ENCODE results near the gene MORN1.

MORN1 gene

GRCh38 chr1:2418791-2419320, 27.5 kb upstream of the MORN1 start:
- no peak for DNase-seq

- DNase-seq: no peak
Measured at GRCh38 chr1:2417833-2418225, 26.5 kb upstream of the MORN1 start.

DNA sequence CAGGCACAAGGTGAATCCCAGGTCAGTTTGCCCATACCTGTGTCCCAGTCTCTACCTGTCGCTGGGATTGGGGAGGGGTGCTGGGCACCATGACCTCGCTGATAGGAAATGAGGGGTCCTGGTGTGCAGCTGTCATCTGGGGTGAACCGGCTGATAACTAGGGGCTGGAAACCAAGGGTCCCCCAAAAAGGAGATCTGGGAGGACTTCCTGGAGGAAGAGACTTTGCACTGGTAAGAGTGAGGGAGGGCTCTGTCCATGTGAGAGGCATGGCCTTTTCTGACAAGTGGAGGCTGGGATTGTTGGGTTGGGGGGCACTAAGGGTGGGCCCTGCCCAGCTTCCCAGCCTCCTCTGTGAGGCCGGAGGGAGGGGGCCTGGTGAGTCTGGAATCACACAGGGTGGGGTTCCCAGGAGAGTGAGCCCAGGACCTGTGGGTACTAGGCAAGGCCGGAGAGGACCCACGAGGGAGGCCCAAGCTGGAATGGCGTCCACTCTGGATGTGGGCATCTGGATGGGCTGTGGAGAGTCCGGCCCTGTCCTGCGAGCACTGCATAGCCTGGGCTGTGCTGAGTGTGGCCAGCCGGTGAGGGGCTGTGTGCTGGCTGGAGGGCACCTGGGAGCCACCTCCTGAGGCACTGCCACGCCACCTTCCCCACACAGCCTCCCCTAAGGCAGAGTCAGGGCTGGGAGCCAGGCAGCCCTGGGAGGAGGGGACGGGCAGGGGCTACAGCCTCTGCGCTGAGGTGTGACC, 25.9 kb upstream of the MORN1 start:
- no peak for DNase-seq

GRCh38 chr1:2416403-2416802, 25.0 kb upstream of the MORN1 start:
- no peak for DNase-seq

DNA sequence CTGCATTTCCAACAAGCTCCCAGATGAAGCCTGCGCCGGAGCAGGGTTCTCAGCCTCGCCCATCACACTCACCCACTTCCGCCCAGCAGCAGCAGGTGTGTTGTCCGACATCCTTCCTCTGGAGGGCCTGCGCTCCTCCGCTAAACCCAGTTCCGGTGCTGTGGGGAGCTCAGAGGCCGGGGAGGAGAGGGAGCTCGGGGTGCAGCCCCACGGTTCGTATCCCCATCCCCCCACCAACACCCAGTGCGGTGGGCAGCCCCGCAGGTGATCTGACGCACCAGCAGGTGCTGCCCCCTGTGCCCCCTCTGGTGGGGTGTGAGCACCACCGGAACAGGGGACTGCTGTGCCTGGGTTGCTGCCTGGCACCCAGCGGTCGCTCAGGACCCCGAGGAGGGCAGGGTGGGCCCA, 24.5 kb upstream of the MORN1 start:
- no peak for DNase-seq

DNA sequence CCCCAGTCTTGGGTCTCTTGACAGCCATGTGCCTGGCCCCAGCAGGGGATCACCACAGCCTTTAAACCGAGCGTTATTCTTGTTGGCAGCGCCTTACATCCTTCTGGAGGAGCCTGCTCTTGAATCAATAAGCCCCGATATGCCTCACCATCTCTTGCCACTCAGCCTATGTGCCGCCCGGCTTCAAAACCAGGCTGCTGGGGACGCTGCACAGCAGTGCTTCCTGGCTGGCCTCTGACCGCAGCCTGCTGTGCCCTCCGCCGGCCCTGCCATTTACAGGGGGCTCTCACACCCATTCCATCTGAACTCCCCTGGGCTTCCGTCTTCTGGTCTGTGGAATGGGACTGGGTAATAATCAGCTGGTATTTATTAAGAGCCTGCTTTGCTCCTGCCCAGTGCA, 24.0 kb upstream of the MORN1 start:
- DNase-seq: no peak

DNA sequence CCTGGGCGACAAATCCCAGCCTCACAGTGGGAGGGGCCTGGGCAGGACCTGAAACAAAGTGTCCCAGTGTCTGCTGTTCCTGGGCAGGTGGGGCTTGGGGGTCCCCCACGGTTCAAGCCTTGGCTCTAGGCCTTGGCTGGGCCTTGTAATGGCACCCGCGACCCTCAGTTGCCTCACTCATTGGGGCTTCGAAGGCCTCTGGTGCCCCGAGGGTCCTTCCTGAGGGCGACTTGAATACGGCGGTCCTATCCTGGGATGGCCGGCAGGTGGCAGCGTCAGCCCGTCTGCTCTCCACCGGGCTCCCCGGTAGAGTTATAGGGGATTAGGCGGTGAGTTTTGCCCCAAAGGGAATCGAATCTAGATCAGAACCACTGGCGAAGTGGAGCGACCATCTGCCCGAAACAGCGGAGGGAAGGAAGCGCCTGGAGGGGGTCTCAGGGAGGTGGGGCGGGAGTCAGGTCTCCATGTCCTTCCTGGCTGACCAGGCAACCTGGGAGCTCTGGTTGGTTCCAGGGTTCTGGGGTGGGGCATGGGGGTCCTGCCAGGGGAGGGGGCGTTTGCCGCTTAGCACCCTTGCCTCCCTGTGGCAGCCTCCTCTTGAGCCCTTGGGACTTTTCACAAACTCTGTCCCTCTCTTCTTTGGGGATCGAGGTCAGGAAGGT, 23.1 kb upstream of the MORN1 start:
- peak; percentile 66 for DNase-seq

- peak; percentile 11 for DNase-seq
Measured at GRCh38 chr1:2413495-2414296, 22.3 kb upstream of the MORN1 start.

DNA sequence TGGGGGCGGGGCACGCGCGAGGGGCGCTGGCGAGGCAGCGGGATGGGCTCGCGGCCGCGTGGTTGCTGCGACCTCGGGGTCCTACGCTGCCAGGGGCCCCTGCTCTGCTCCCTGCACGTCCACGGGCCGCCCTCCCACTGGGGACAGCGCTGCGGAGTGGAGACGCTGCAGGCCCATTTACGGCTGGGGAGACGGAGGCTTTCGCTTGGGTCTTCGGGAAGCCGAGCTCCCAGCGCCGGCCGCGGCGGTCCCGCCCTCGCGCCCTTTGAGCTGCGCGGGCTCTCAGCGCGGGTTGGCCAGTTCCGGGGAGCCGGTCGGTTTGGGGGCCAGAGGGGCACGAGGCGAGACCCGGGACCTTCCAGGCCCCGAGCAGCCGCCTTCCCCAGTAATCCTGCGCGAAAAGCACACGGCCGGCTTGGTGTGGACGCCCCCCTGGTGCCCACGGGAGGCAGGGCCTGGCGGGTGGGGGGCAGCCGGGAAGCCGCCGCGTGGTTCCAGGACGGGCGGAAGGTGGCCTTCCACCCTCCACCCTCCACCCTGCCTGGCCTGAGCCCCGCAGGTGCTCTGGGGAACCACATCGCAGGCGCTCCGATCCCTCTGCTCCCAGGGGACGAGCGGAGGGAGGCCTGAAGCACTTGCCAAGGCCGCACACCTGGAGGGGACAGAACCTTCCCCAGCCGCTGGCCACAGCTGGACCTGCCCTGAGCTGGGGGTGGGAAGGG, 21.6 kb upstream of the MORN1 start:
- peak; percentile 45 for DNase-seq

DNA sequence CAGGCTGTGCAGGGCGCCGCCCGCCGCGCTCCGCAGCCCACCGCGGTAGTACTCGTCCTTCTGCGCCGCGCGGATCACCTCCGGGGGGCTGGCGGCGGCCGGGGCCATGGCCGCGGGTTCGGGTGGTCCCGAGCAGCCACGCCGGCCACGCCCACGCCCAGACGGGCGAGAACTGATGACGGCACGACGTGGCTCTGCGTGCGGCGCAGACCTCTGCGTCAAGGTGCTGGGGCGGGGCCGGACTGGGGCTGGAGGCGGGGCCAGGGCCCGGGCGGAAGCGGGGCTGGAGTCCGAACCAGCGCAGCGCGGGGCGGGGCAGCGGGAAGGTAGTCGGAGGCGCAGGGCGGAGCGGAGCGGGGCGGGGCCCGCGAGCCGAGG, 21.0 kb upstream of the MORN1 start, which contains the start of gene PEX10:
PEX10 (minus strand) TSS at position 170 of the 378 bp plus-strand sequence; CDS start at position 108, 62 bp downstream.
- DNase-seq: peak; percentile 91

- no peak for DNase-seq
Measured at GRCh38 chr1:2411801-2412394, 20.5 kb upstream of the MORN1 start.

DNA sequence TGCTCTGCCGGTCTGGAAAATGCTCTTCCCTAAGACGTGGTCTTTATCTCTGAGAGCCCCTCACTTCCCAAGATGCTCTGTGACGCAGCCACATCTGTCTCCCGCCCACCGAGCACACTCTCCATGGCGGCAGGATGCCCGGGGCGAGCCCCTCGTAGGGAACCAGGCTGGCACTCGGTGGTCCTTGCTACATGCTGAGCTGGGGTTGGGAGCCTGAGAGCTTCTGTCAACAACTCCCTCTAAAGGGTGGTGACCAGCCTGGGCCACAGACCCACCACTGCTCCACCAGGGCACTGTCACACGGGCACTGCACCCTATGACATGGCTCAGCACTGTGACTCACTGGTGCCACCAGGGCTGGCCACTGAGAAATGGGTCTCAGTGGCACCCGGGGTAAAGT, 18.4 kb upstream of the MORN1 start:
- DNase-seq: no peak

GRCh38 chr1:2408859-2409276, 17.5 kb upstream of the MORN1 start:
- DNase-seq: no peak

DNA sequence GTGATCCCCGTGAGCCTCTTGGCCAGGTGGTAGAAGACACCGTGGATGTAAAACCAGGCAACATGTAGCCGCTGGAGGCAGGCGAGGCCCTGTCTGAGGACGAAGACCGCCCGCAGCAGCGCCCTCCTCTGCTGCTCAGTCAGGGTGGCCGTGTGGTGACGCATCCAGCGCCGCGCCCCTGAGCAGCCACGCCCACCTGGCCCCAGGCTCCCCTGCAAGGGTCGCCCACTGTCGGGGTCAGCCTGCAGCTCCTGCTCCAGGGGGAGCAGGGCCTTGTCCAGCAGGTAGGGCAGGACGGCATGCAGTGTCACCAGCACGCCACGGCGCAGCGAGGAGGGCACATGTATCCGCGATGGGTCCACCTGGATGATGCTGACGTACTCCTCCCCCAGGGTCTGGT, 17.1 kb upstream of the MORN1 start:
- DNase-seq: no peak

DNA sequence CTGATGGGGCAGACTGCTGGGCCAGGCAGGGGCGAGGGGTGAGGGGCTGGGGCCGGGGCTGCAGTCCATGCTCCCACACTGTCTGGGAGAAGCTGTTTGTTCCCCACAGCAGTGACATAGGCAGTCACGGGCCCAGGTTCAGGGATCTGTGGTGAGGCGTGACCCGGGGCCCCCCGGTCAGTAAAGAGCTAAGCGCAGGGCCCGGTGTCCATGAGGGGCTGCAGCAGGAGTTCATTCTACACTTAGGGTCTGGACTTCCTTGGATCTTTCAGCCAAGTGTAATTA, 16.6 kb upstream of the MORN1 start:
- no peak for DNase-seq

DNA sequence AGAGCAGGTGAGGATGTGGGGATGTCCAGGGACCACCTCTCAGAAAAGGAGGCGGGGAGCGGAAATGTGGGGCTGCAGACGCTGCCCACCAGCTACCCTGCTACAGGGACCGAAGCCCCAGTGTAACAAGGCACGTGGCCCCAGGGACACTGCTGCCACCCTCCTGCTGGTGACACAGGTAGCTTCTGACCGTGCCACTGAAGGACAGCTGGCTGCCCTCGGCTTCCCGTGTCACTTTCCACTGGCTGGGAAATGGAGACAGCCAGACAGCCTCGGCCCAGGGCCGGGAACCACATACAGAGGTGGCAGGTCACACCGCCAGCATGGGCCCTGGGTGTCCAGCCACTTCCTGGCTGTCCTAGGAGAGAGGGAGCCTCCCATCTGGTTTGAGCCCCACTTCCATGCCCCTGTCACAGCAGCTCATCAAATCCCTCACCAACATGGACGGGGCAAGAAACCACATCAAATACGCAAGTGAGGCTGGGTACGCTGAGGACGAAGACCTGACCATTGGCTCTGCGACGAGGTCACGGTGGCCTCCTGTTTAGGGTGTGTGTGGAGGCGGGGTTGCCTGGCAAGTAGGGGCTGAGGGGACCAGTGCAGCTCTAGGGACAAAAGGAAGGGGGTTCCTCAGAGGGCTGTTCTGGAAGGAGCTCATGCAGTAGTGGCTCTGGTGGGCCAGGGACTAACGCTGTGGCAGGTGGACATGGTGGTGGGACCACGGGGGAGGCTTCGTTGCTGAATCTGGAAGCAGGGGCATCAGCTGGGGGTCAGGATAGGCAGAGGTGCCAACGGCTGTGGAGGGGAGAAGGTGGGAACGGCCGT, 16.0 kb upstream of the MORN1 start:
- DNase-seq: no peak

- DNase-seq: no peak
Measured at GRCh38 chr1:2406451-2407041, 15.2 kb upstream of the MORN1 start.

DNA sequence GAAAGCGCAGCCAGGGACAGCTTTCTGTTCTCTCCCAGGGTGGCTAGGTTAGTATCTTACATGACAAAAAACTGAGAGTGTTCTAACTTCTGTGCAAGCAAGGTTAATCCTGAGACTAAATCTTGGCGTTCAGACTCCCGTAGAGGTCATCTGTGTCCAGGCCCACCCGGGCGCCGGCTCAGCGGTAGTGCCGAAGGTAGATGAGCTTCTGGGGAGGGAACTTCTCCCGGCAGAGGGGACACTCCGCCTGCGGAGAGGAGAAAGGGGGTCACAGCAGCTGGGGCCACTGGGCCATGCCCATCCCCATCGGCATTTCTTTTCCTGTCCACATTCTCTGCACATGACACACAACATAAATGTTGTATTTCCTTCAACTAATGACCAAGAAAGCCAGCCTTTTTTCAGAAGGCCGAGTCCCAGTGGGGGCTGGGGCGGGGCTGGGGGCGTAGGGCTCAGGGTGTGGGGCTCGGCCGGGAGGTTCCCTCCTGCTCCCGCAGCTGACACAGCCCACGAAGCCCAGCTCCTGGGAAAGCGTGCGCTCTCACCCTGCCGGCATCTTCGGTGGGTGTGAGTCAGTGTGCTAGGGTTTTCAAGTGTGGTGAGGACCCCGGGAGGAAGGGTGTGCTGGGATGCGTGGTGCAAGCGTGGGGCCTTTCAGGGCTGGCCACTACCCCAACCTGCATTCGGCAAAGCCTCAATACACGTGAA, 14.4 kb upstream of the MORN1 start:
- no peak for DNase-seq

- no peak for DNase-seq
Measured at GRCh38 chr1:2404890-2405511, 13.6 kb upstream of the MORN1 start.
